Heart left ventricle (tissue), 13 donors: Measurements from ENCODE around the gene FBXO31.

Experiments used
- POLR2A ChIP-seq, 2 donors: fragments of 450-650 bp; IDR thresholded peaks; one replicate each; pipeline ENCODE4 v1.6.1; 2017; ENCODE audit warnings: antibody characterized with exemption in 2 of 2, mild to moderate bottlenecking in 2 of 2, moderate library complexity in 2 of 2
- TF ChIP-seq, protein P1 (sequence below), 12 donors: fragments of 200-600 bp; sonication (generic) in 4 of 12; IDR thresholded peaks; one replicate each; pipeline versions ENCODE4 v1.5.0 to v1.8.0; 2018 to 2022; ENCODE audit warnings: antibody characterized with exemption in 12 of 12, mild to moderate bottlenecking in 5 of 12
- donor health status: ischemic (EF 13 %, LVEDD 7.1; RV severe dilation, severe dysfunction).
- donor health status: DM: no; HTN: yes; CAD: no.
- donor health status: DM: no; HTN: no; CAD: no.
- donor health status: ischemic (EF 25% LVEDD 6.9; RV normal size, moderate dysfunction).
- donor health status: ischemic (EF 25% LVEDD 5.7; RV mildly dilated, moderate dysfunction).
- donor health status: ischemic (EF 35%, LVEDD 5.7; RV mildly dilated, moderate dysfunction).
- donor health status: nonischemic (EF 11% LVEDD 7.7; RV severe dilation, severe dysfunction).
- donor health status: DM: yes; HTN: yes; CAD: no.
- donor health status: PGD.
- donor health status: ischemic (EF 29% LVEDD 5.4; RV normal size, mild dysfunction).
- donor health status: nonischemic (EF 23%, LVEDD 6.1; RV moderate dilation, normal function).

- TF ChIP-seq, protein P1, sequence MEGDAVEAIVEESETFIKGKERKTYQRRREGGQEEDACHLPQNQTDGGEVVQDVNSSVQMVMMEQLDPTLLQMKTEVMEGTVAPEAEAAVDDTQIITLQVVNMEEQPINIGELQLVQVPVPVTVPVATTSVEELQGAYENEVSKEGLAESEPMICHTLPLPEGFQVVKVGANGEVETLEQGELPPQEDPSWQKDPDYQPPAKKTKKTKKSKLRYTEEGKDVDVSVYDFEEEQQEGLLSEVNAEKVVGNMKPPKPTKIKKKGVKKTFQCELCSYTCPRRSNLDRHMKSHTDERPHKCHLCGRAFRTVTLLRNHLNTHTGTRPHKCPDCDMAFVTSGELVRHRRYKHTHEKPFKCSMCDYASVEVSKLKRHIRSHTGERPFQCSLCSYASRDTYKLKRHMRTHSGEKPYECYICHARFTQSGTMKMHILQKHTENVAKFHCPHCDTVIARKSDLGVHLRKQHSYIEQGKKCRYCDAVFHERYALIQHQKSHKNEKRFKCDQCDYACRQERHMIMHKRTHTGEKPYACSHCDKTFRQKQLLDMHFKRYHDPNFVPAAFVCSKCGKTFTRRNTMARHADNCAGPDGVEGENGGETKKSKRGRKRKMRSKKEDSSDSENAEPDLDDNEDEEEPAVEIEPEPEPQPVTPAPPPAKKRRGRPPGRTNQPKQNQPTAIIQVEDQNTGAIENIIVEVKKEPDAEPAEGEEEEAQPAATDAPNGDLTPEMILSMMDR (IDR thresholded peaks at IDR 0.05), result no peak
- no peak for TF ChIP-seq POLR2A (IDR thresholded peaks at IDR 0.05)
These were observed 41.1 kb downstream of the FBXO31 start for GRCh38 chr16:87342504-87342903.
